ENCODE data around the gene SDHC.
A peak's percentile ranks its signal among the peaks of the same experiment; 100 is the strongest.
"Not testable (repeated sequence)": the region's sequence is repeated elsewhere in the genome, so short reads cannot be mapped to it uniquely, and the experiment has no call there.

Gene SDHC

DNA sequence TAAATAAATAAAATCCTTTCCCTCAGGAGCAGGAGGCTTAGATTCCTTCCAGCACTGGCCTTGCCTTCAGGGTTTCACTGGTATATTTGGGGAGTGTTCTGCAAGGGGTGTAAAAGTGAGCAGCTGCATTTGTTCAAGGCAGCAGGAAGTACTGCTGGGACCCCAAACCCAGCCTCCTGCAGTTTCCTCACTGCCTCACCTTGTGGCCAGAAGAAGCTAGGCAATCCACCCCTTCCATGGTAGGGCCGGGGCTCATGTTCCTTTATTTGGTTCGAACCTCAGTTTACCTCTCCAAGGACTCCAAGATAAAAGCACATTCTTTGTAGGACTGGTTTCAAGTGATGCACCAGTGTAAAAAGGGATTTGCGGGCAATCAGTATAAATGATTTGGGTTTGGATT lies 74.5 kb downstream of the SDHC start:
- no peak for DNase-seq (ENCODE audit: low read depth)

GRCh38 chr1:161389158-161389557 lies 75.0 kb downstream of the SDHC start:
- DNase-seq (ENCODE audit: low read depth), result not testable (repeated sequence)

- peak; percentile 98 for DNase-seq (ENCODE audit: low read depth)
These were observed 75.7 kb downstream of the SDHC start for GRCh38 chr1:161389691-161390558.

GRCh38 chr1:161390559-161390858 lies 76.3 kb downstream of the SDHC start:
- no peak for DNase-seq (ENCODE audit: low read depth)

GRCh38 chr1:161391136-161391535 lies 77.0 kb downstream of the SDHC start:
- not testable (repeated sequence) for DNase-seq (ENCODE audit: low read depth)

- DNase-seq (ENCODE audit: low read depth), result no peak
These were observed 77.4 kb downstream of the SDHC start for GRCh38 chr1:161391611-161392010.

- no peak for DNase-seq (ENCODE audit: low read depth)
These were observed 79.0 kb downstream of the SDHC start for GRCh38 chr1:161393151-161393550.

DNA sequence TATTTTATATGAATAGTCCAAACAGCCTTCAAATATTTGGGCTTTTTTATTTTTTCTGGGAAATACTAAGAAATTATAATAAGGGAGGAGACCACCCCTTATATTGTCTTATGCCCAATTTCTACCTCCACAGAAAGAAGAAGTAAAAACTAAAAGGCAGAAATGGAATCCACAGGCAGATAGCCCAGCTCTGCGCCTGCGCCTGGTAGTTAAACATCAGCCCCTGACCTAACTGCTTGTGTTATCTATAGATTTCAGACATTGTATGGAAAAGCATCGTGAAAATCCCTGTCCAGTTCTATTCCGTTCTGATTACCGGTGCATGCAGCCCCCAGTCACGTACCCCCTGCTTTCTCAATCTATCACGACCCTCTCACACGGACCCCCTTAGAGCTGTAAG lies 82.9 kb downstream of the SDHC start:
- not testable (repeated sequence) for DNase-seq (ENCODE audit: low read depth)

GRCh38 chr1:161398900-161399256 lies 84.7 kb downstream of the SDHC start:
- no peak for DNase-seq (ENCODE audit: low read depth)

GRCh38 chr1:161399257-161399998 lies 85.2 kb downstream of the SDHC start:
- DNase-seq (ENCODE audit: low read depth), result peak; percentile 93

GRCh38 chr1:161402446-161402845 lies 88.3 kb downstream of the SDHC start:
- no peak for DNase-seq (ENCODE audit: low read depth)

- DNase-seq (ENCODE audit: low read depth), result no peak
These were observed 89.9 kb downstream of the SDHC start for GRCh38 chr1:161404051-161404597.

DNA sequence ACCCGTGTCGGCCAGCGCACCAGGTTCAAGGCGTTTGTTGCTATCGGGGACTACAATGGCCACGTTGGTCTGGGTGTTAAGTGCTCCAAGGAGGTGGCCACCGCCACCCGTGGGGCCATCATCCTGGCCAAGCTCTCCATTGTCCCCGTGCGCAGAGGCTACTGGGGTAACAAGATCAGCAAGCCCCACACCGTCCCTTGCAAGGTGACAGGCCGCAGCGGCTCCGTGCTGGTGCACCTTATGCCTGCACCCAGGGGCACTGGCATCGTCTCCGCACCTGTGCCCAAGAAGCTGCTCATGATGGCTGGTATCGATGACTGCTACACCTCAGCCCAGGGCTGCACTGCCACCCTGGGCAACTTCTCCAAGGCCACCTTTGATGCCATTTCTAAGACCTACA lies 92.4 kb downstream of the SDHC start:
- DNase-seq (ENCODE audit: low read depth), result not testable (repeated sequence)

GRCh38 chr1:161407451-161407985 lies 93.3 kb downstream of the SDHC start:
- DNase-seq (ENCODE audit: low read depth), result no peak

DNA sequence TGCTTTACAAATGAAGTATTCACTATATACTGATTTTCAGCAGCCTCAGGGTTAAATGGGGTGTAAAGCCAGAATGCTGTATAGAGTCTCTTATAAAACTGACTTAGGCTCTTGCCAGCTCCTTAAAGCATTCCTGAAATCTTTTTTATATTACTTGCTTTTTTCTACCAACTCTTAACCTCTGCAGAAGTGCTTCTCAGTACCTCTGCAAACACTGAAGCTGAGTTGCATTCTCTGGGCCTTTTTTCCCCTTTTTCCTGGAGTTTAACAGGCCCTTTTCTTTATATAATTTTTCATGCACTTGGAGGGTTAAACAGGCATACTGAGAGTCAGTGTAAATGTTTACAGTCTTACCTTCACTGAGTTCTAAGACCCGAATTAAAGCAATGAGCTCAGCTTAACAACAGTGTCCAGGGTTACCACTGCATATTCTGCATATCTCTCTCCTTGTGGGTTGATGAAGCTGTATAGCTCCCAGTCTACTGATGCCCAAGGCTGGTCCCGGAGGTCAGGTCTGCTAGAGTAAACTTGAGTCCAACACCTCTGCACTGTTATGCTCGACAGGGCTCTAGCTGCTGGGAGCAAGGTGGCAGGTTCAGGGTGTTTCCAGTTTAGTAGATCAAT lies 94.4 kb downstream of the SDHC start:
- DNase-seq (ENCODE audit: low read depth), result no peak

DNA sequence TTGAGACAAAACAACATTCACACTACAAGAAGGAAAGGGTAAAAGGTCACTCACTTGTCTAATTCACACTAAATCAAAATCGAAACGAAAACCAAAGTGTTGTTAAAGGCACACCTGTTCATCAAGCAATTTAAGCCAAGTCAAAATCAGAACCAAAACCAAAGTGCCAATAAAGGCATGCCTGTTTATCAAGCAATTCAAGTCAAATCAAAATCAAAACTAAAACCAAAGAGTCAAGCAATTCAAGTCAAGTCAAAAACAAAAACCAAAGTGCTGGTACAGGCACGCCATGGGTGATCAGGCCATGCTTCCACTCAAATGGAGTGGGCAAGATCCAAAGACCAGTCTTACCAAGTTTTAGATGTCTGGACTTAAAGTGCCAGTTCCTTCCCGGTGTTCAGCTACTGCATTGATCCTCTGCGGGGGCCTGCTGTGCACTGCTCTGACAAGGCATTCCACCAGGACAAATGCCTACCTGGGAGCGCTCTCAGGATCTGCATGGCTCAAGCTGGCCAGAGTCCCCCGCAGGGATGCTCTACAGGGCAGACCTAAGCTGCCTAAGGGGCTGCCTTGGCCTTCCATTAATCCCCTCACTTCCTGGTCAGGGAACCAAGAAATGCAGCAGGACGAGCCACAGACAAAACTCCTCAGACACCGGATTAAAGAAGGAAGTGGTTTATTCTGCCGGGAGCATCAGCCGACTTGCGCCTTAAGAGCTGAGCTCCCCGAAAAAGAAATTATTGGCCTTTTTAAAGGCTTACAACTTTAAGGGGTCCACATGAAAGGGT lies 95.9 kb downstream of the SDHC start:
- DNase-seq (ENCODE audit: low read depth), result not testable (repeated sequence)

- DNase-seq (ENCODE audit: low read depth), result not testable (repeated sequence)
These were observed 96.4 kb downstream of the SDHC start for GRCh38 chr1:161410636-161410970.
